Activated T-cell treated with anti-CD3 and anti-CD28 coated beads for 1 hour (primary cell): ENCODE results near the gene TMX3.

Experiments used
- DNase-seq: peaks from one replicate; pipeline ENCODE4 v3.0.0-alpha.2; 2020; ENCODE audit warnings: low read depth

The TMX3 gene

DNA sequence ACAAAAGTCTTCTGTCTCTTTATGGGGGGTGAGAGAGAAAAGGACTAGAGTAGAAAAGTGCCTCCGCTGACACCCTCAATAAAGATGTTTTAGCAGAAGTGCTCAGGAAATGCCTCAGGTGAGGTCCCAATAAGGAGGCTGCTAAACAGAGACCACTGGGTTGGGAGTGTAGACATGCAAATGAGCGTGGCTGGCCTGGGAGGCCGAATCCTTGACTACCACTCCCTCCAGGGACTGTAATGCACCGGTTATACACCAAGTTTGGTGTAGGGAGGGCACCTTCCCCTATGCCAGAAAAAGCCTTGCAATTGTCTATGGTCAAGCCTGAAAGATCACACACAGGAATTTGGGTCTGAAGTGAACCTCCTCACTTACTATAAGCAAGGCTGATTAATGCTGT lies 1.8 kb downstream of the TMX3 start:
- DNase-seq: no peak

DNA sequence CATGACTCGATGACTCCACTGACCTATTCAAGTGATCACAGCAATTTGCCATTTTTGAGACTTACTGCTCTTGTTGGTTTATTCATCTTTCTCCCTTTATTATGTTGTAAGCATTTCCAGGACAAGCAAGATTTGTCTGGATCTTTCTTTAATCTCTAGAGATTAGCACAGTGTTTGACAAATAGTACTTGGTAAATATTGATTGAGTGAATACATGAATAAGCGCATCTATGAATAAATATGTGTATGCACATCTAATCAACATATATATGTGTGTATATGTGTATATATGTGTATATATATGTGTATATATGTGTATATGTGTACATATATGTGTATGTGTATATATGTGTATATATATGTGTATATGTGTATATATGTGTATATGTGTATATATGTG lies 7.3 kb downstream of the TMX3 start:
- no peak for DNase-seq

DNA sequence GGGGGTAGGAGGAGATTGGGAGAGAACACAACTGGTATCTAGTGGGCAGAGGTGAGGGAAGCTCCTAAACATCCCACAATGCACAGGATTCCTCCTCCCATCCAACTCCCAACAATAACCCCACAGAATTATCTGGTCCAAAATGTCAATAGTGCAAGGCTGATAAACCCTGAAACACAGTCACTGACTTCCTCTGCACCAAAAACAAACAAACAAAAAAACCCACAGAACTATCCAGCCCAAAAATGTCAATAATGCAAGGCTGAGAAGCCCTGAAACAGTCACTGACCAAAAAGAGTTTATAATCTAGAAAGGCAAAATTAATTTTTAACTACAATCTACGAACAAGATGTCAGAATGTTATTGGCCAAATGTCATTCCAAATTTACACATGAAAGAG lies 9.8 kb downstream of the TMX3 start:
- DNase-seq: no peak

DNA sequence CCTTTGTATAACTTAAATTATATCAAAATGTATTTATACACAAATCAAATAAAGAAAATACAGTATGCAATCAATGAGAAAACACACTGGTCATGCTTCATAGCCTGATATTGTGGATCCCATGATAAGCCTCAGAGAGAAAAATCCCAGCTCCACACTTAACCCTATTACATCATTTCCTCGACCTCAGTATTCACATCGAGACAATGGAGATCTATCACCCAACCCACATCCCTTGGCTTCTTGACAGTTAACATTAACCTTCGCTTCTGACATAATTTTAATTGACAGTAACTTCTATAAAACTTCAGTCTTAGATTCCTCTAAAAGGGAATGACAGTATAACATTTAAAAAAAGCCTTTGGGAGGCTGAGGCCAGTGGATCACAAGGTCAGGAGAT lies 11.6 kb downstream of the TMX3 start:
- DNase-seq: no peak

DNA sequence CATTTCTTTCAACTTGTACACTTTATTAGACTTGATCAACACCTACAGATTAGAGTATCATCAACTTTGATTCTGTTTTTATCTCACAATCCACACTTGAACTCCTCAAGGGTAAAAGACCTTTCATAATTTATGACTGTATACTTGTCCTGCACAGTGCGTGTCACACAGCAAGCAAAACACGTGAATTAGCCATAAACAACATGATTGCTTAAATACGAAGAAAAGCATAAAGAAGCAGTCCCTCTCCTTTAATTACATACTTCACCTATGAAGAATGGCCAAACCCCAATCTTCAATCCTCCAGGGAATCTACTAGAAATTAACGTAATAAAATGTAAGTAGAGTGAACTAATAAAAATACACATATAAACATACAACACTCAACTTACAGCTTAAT lies 13.6 kb downstream of the TMX3 start:
- no peak for DNase-seq

DNA sequence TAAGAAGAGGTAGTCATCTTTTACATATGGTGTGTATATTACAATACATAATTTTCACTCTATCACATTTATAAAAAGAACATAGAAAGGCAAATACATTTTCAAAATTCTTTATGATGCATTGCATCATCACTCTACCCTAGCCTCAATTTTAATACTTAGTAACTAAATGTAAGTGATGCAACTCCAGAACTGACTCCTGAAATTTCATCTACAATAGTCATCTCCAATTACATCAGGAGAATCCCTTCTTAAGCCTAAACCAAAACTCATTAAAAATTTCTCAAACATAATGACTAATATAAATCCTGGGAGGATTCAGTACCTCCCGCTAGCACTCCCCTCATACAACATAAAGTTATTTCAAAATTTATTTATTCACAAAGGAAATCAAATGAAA lies 15.9 kb downstream of the TMX3 start:
- no peak for DNase-seq

DNA sequence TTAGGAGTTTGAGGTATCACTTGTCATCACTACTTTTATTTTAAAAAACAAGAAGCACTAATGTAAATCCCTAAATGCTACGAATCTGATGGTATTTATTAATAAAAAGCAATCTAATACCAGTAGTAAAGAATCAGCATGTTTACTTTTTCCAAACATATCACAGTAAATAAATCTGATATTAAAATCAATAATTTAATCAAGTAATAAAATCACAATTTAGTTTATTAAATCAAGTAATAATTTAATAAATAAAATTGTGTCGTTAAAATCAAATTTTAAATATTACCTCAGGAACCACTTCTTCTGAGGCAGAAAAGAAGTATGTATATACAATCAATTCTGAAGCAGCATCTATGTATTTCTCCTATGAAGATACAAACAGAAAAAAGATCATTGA lies 18.0 kb downstream of the TMX3 start:
- DNase-seq: no peak

DNA sequence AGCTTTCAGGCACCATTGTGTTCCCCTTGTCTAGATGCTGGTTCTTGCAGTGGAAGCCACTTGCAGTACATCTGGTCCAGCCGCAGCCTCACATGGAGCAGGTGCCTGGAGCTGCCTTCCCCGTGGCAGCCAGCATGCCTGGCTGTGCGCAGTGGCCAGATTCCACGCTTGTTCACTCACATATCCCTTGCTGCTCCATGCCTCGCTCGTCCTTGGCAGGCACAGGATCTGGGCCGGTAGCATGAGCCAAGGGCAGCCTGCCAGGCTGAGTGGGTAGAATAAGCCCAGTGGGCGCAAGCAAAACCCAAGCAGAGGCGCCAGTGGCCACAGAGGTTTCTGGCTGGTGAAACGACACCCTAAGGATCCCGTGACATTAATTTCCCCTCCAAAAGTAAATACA lies 20.6 kb downstream of the TMX3 start:
- no peak for DNase-seq

DNA sequence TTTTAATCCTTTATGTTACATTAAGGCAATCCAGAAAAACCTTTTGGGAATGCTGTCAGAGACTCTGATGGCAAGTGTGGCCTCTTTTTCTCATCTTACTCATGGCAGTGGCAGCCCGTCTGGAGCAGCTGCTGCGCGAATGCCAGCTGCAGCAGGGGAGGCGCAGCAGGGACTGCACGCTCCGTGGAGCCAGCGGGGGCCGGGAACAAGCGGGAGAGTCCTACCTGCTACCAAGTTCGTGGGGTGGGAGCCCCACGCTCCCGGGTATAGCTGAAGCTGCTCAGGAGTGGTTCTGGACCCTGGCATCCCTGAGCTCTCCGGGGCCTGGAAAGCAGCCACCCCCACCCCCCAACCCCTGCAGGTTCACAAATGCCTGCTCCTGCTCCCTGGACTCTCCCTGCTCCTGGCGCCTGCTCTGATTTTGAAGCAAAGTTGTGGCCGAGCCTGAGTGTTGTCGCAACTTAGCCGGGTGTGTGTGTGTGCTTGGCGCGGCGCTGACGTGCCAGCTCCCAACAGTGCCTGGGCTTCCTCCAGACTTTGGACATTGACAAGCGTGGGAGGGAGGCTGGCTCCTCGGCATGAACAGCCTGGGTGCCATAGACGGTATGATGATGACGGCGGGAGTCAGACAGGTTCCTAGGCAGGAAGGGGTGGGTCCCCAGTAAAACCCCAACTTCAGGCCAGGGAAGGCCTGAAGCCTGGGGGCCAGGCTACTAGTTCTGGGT lies 21.7 kb downstream of the TMX3 start:
- no peak for DNase-seq

DNA sequence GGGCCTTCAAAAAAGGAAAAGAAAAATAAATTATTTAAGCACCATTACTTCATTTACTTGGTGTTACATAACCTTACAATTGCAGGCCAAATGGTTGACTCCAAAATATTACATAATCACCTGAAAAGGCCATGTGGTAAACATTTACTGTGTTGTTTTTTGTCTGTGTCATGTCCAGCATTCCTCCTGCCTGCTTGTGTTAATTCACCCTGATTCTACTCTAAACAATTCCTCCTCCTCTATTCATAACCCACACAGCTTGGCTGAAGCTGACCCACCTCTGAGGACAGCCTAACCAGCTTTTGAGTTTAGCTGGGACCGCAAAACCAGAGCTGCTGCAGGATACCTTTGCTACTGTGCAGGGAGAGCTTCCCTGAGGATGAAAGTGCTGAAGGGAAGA lies 35.4 kb downstream of the TMX3 start:
- no peak for DNase-seq

DNA sequence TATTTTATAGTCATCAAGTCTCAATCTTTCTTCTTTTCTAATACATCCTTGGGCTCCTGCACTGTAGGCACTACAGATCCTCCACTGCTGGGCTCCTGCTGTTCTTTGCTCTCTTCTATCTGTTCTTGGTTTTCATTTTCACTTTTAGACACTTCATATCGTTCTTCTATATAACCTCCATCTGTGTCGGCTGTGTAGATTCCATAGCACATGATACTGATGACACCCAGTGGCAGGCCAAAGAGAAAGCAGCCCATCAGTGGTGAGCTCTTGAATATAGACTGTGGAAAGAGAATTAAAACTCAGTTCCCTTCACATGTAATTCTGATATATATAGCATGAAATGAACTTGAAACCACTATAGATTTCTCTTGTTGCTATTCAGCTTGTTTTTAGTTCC lies 38.0 kb downstream of the TMX3 start:
- no peak for DNase-seq

DNA sequence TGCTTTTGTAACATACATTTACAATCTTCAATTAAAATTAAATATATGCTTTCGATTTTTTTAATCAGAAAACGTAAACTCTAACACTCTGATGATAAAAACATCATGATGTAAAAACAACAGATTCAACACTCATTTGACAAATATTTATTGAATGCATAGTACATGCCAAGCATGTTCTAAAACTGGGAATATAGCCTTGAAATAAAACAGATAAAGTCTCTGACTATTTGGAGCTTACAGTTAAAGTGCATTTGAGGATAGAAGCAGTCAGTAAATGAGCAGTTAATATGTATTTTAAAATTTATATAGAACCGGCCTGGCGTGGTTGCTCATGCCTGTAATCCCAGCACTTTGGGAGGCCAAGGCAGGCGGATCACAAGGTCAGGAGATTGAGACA lies 47.8 kb downstream of the TMX3 start:
- DNase-seq: no peak

DNA sequence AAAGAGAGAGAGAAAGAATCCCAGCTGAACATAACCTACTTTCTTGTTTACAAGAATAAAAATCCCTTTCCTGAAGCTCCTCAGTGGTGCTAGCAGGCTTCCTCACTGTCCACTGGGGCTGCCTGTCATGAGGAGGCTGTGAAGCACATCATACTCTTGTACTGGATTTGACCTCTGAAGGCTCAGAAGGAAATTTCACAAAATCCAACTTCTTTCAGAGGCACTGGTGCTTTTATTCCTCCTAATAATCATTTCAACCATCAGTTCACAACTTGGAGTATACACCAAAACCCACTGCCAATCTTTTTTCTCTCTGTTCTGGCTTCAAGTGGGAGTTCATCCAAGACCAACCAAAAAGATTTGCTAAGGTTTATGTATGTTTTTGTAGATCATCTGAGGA lies 48.5 kb downstream of the TMX3 start:
- no peak for DNase-seq

DNA sequence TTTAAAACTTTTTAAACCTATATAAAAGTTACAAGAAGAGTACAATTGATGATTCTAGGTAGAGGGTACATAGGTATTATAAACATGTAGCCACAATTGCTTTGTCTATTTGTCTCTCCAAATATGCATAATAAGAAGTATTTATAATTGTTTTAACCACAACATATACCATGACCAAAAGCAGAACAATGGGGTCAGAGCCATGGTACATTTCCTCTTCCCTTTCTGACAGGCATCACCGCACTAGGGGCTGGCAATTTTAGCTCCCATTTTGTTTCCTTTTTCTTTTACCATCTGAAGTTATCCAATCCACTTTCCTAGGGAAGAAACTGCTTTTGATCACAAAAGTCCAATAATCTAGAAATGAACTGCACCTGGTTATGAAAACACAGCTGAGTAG lies 49.3 kb downstream of the TMX3 start:
- no peak for DNase-seq

DNA sequence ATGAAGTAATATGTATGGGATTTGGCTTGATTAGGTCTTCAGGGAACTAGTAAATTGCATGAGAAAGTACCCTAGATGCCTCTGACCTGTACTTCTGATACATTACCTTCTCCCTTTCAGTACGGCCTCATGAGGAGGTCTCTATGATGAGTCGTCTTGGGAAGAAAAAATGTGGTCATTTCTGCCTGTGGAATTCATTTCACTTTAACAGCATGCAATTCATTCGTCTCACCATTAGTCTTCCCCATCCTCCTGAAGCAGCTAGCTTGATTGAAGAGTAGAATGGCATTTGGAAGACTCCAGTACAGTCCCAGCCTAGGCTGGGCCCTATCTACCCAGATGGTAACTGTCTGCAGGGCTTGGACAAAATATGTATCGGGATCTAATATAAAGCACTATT lies 52.2 kb downstream of the TMX3 start:
- DNase-seq: no peak

DNA sequence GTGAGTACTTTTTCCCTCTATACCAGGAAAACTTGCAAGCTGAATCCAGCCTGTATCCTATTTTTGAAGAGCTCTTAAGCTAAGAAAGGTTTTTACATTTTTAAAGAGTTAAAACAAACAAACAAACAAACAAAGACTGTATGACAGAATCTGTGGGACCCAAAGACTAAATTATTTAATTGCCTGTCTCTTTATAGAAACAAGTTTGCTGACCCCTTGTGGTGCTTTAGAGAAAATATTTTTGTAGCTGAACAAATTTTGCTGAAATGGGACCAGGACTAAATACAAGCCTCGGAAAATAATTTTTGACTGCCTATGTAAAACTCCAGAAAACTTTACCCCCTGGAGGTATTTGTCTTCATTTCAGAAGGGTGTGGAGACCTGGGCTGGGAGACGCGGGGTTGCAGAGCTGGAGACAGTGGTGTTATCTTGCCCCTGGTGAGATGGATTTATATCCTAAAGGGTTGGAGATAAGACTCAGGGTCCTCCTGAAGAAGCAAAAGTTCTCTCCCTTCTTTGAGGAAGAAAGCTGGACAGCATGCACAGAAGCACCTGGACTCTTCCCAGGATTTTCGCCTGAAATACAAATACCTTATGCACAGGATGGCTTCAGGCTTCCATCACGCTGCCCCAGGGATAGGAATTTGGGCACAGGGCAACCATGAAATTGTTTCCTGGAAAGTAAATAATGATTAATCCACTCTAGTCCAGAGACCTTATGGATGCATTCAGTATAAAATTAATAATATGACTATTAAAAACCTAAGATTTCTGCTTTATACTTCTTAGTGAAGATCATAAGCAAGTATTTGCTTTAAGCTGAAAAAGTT lies 54.3 kb downstream of the TMX3 start:
- no peak for DNase-seq

DNA sequence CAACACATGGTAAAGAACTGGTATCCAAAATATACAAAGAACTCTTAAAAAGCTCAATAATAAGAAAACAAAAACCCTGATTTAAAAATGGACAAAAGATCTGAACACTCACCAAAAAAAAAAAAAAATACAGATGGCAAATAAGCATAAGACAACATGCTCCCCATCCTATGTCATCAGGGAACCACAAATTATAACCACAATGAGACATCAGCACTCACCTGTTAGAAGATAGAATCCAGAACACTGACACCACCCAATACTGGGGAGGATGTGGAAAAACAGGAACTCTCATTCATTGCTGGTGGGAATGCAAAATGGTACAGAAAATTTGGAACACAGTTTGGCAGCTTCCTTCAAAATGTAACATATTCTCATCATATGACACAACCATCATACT lies 66.7 kb downstream of the TMX3 start:
- DNase-seq: no peak

DNA sequence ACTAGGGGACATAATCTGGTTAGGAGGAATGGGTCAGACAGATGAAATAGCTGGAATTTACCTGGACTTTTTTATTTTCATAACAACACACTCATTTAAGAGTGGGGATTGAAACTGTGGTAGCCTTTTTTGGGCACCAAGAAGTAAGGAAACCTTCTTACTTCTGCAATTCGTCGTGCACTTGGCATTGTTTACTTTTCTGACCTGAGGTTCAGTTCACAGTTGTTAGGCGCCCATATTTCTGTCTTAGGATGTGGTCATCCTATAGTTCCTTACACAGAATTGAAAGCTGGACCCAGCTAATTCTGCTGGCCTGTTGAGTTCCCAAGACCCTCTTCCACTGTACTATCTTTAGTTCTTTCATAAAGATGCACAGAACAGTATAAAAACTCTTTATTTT lies 72.9 kb downstream of the TMX3 start:
- DNase-seq: no peak

DNA sequence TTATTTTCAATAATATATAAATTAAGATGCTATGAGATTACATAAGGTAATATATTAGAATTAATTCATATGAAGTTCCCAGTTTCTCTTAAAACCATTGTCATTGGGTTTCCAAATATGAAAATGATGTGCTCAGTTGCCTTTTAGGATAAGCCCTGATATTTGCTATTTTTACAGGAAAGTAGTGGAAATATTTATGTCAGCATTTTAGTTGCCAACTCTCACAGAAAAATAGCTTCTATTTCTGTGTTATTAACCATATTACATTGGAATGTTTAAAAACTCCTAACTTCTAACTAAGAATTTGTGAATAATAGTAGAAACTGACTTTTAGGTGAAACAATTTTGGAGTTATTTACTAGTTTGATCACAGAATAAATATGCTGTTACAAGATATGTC lies 74.0 kb downstream of the TMX3 start:
- DNase-seq: no peak

DNA sequence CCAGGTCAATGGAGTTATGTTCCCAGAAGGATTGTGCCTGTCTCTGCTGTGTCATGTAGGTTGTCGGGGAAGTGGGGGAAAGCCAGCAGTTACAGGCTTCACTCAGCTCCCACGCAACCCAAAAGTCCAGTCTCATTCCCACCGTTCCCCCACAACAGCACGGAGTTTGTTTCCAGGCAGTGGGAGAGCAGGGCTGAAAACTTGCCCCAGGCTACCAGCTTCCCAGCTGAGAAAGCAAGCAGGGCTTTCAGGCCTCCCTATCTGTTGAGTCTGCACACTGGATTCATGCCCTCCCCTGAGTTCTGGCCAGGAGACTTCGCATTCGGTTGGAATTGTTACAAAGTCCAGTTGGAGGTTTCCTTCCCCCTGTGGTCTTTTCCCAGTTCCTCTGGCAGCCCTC lies 76.3 kb downstream of the TMX3 start:
- no peak for DNase-seq

DNA sequence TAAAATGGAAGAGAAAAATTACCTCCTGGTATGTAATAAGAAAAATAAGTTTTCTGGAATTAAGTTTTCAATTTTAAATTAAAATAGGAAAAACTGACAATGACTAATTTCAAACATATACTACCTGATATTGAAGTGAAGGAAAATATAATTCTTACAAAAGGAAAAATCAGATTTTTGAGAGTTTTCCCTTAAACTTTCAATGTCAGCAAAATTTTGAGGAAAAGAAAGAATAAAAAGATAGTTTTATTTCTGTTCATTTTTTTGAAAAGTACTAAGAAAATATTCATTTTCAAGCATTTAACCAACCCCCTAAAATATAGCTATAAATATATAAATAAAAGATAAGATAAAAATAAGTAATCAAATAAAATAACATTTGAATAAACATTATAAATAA lies 87.1 kb downstream of the TMX3 start:
- no peak for DNase-seq
